Right lobe of liver (tissue), 6 donors: ENCODE measurements around the gene DUSP8. TPM values are rescaled to one million over a fixed set of nuclear protein-coding genes. Genes with fewer than 3 reads are reported as not detected.
A peak's percentile ranks its signal among the peaks of the same experiment; 100 is the strongest.

Experiments
- ATAC-seq, 4 donors: fragments of 200-7000 bp; cut with Tn5 transposase; one replicate each; pipeline ENCODE4 v1.9.1; 2020; ENCODE audit warnings: mild to moderate bottlenecking in 4 of 4, moderate library complexity in 4 of 4
- DNase-seq, 3 donors: peaks; one replicate each; pipeline ENCODE4 v3.0.0-alpha.2; 2020
- H3K27ac ChIP-seq, 3 donors: fragments of 200-600 bp; one replicate each; pipeline ENCODE4 v1.8.0; 2022
- H3K27me3 ChIP-seq, 2 donors: fragments of 200-600 bp; one replicate each; pipeline ENCODE4 v1.8.0; 2022
- H3K36me3 ChIP-seq, 4 donors: fragments of 200-600 bp; sonication (generic) in 1 of 4; one replicate each; pipeline versions ENCODE4 v1.5.1 to v1.8.0; 2017 to 2022; ENCODE audit warnings: control low read depth in 1 of 4
- H3K4me1 ChIP-seq, 4 donors: fragments of 200-600 bp; sonication (generic) in 1 of 4; one replicate each; pipeline versions ENCODE4 v1.5.1 to v1.8.0; 2017 to 2022; ENCODE audit warnings: control low read depth in 1 of 4
- H3K4me3 ChIP-seq, 3 donors: fragments of 200-600 bp; one replicate each; pipeline ENCODE4 v1.8.0; 2022
- H3K9me3 ChIP-seq, 4 donors: fragments of 200-600 bp; sonication (generic) in 1 of 4; one replicate each; pipeline versions ENCODE4 v1.5.1 to v1.8.0; 2017 to 2022; ENCODE audit warnings: control low read depth in 1 of 4
- CTCF ChIP-seq, 4 donors: fragments of 200-600 bp in 3 of 4; fragments of 450-650 bp in 1 of 4; IDR thresholded peaks; one replicate each; pipeline versions ENCODE4 v1.5.1 to v1.8.0; 2016 to 2022; ENCODE audit warnings: antibody characterized with exemption in 4 of 4, mild to moderate bottlenecking in 2 of 4
- POLR2A ChIP-seq: fragments of 450-650 bp; IDR thresholded peaks from one replicate; pipeline ENCODE4 v1.6.1; 2017; ENCODE audit warnings: antibody characterized with exemption, mild to moderate bottlenecking
- WGBS: methylation state at CpG from one replicate; pipeline ENCODE4 v1.1.6; 2018; ENCODE audit warnings: low coverage, low lambda C conversion rate; ENCODE audit not compliant: insufficient coverage; ENCODE audit errors: missing lambda C conversion rate; 5-methylcytosine and 5-hydroxymethylcytosine counted together
- intact Hi-C, 2 donors: fragments of 100-400 bp; cut with DNase I; formaldehyde crosslinking; loops; one replicate each; pipeline versions ENCODE4 v1.11.2 to v1.14.1; 2022
- total RNA-seq, 6 experiments: library from RNA; depleted of rRNA in 2 of 6; stranded (reverse); fragments of >200 nt in 2 of 6; fragmentation: NEBNext Ultra II Directional in 3 of 6; extraction: Animal tissue kit (Norgen Biotek cat#: 25700) in 3 of 6; gene quantifications; one replicate each; pipeline versions ENCODE4 v1.1.0 to v1.2.4, GENCODE V29; 2016 to 2023
- donor health status: DM: no; HTN: yes; CAD: no.
- donor health status: DM: no; HTN: no; CAD: no.
- donor health status: DM: no; HTN: no; CAD: no.
- donor health status: DM: no; HTN: yes; CAD: no.
- donor health status: DM: no; HTN: yes; CAD: no.

DUSP8 gene
- total RNA-seq, 6 experiments from 2014 or later, result 0.22 to 13.7 (median 4.4) TPM

GRCh38 chr11:1538153-1538552, 33.9 kb downstream of the DUSP8 start:
- TF ChIP-seq CTCF (IDR thresholded peaks at IDR 0.05) (no peak), POLR2A (no peak)
- H3K36me3 ChIP-seq, result peaks cover 0 to 7% (median 1%) of the 10 kb centered on the region in 4 donors
- intact Hi-C loops, result no loop called here

GRCh38 chr11:1536065-1536843, 35.8 kb downstream of the DUSP8 start:
- H3K4me1 ChIP-seq, result no peaks in the 10 kb centered on the region
- no peaks in the 10 kb centered on the region for H3K9me3 ChIP-seq
- H3K27ac ChIP-seq, result no peak overlapping the region
- DNase-seq, result peak in 1 of 3 donors; percentile 12
- peaks cover 0 to 7% (median 3%) of the 10 kb centered on the region in 4 donors for H3K36me3 ChIP-seq
- intact Hi-C loops, result no loop called here
- no peak for ATAC-seq
- H3K4me3 ChIP-seq, result no peak overlapping the region
- 89% methylated on average over 14 of the region's 16 CpGs for WGBS
- no peak for TF ChIP-seq CTCF (IDR thresholded peaks at IDR 0.05)
- no peak for TF ChIP-seq POLR2A
- H3K27me3 ChIP-seq, result no peaks in the 10 kb centered on the region

More at GRCh38 chr11:1538153-1538552, 33.9 kb downstream of the DUSP8 start:
- 62% methylated on average over 5 of the region's 5 CpGs for WGBS
- Histone ChIP-seq H3K27me3 (no peaks in the 10 kb centered on the region), H3K4me1 (no peaks in the 10 kb centered on the region), H3K9me3 (no peaks in the 10 kb centered on the region), H3K27ac (no peak overlapping the region), H3K4me3 (no peak overlapping the region)
- DNase-seq (no peak), ATAC-seq (no peak)

GRCh38 chr11:1534682-1535081, 37.4 kb downstream of the DUSP8 start:
- no peaks in the 10 kb centered on the region for H3K27me3 ChIP-seq
- ATAC-seq (no peak), DNase-seq (no peak)
- H3K27ac ChIP-seq, result no peak overlapping the region
- H3K4me3 ChIP-seq, result no peak overlapping the region
- no peaks in the 10 kb centered on the region for H3K4me1 ChIP-seq
- WGBS, result 40% methylated on average over 1 of the region's 14 CpGs
- H3K9me3 ChIP-seq, result no peaks in the 10 kb centered on the region
- H3K36me3 ChIP-seq, result peaks cover 0 to 7% (median 3%) of the 10 kb centered on the region in 4 donors
- intact Hi-C loops, result no loop called here
- TF ChIP-seq CTCF (IDR thresholded peaks at IDR 0.05), result no peak

GRCh38 chr11:1534171-1534570, 37.9 kb downstream of the DUSP8 start:
- intact Hi-C loops, result no loop called here
- peaks cover 0 to 7% (median 3%) of the 10 kb centered on the region in 4 donors for H3K36me3 ChIP-seq
- no peaks in the 10 kb centered on the region for H3K9me3 ChIP-seq
- H3K4me3 ChIP-seq, result no peak overlapping the region
- H3K27ac ChIP-seq, result no peak overlapping the region
- WGBS, result 93% methylated on average over 6 of the region's 7 CpGs
- no peaks in the 10 kb centered on the region for H3K4me1 ChIP-seq
- no peaks in the 10 kb centered on the region for H3K27me3 ChIP-seq
- no peak for TF ChIP-seq POLR2A
- no peak for TF ChIP-seq CTCF (IDR thresholded peaks at IDR 0.05)
- no peak for ATAC-seq
- no peak for DNase-seq
